Stimulated activated CD4-positive, alpha-beta T cell treated with anti-CD3 and anti-CD28 coated beads, TNF-alpha, amount 100 ng/mL, for 24 hours (primary cell): ENCODE results near the gene CLDN24.

Experiments used
- DNase-seq, 3 experiments: peaks; one replicate each; pipeline ENCODE4 v3.0.0-alpha.2; 2020; ENCODE audit warnings: low read depth in 3 of 3

CLDN24 gene

GRCh38 chr4:183321079-183321478, 1.1 kb downstream of the CLDN24 start:
- no peak for DNase-seq

- DNase-seq = no peak
Measured at GRCh38 chr4:183320211-183321059, 1.8 kb downstream of the CLDN24 start, which contains the start of gene CLDN22. CLDN22 (minus strand) TSS chr4:183320276; CDS start chr4:183320218, 58 bp downstream.

- DNase-seq = no peak
Measured at GRCh38 chr4:183318656-183319055, 3.6 kb downstream of the CLDN24 start.

- DNase-seq = no peak
Measured at GRCh38 chr4:183314806-183315205, 7.4 kb downstream of the CLDN24 start.

GRCh38 chr4:183314336-183314735, 7.9 kb downstream of the CLDN24 start:
- DNase-seq = no peak

GRCh38 chr4:183312841-183313240, 9.4 kb downstream of the CLDN24 start:
- DNase-seq = no peak

GRCh38 chr4:183306811-183307210, 15.4 kb downstream of the CLDN24 start:
- DNase-seq = no peak

GRCh38 chr4:183304538-183304937, 17.7 kb downstream of the CLDN24 start:
- DNase-seq = no peak

- no peak for DNase-seq
Measured at GRCh38 chr4:183304067-183304466, 18.2 kb downstream of the CLDN24 start.

- no peak for DNase-seq
Measured at GRCh38 chr4:183303301-183303700, 18.9 kb downstream of the CLDN24 start.

GRCh38 chr4:183300655-183301054, 21.6 kb downstream of the CLDN24 start:
- DNase-seq = no peak

- no peak for DNase-seq
Measured at GRCh38 chr4:183300070-183300469, 22.2 kb downstream of the CLDN24 start.

GRCh38 chr4:183299464-183299863, 22.8 kb downstream of the CLDN24 start:
- no peak for DNase-seq

GRCh38 chr4:183297675-183298074, 24.6 kb downstream of the CLDN24 start:
- no peak for DNase-seq

GRCh38 chr4:183295711-183296110, 26.5 kb downstream of the CLDN24 start:
- no peak for DNase-seq

- DNase-seq = no peak
Measured at GRCh38 chr4:183291070-183291469, 31.2 kb downstream of the CLDN24 start.

GRCh38 chr4:183289688-183290087, 32.5 kb downstream of the CLDN24 start:
- DNase-seq = peak in 1 of 3 experiments; percentile 5

GRCh38 chr4:183288955-183289354, 33.3 kb downstream of the CLDN24 start:
- DNase-seq = no peak

GRCh38 chr4:183287677-183288076, 34.5 kb downstream of the CLDN24 start:
- DNase-seq = no peak

GRCh38 chr4:183287309-183287659, 34.9 kb downstream of the CLDN24 start:
- no peak for DNase-seq

- no peak for DNase-seq
Measured at GRCh38 chr4:183286590-183287308, 35.5 kb downstream of the CLDN24 start.

- no peak for DNase-seq
Measured at GRCh38 chr4:183285886-183286285, 36.3 kb downstream of the CLDN24 start.

GRCh38 chr4:183284965-183285364, 37.3 kb downstream of the CLDN24 start:
- no peak for DNase-seq
